ENCODE data around the gene PCGF2. TPM values are rescaled to one million over a fixed set of nuclear protein-coding genes. Genes with fewer than 3 reads are reported as not detected.

PCGF2 gene
- total RNA-seq, 4 donors from 2014 or later, result 3.2 to 17.0 (median 6.1) TPM

DNA sequence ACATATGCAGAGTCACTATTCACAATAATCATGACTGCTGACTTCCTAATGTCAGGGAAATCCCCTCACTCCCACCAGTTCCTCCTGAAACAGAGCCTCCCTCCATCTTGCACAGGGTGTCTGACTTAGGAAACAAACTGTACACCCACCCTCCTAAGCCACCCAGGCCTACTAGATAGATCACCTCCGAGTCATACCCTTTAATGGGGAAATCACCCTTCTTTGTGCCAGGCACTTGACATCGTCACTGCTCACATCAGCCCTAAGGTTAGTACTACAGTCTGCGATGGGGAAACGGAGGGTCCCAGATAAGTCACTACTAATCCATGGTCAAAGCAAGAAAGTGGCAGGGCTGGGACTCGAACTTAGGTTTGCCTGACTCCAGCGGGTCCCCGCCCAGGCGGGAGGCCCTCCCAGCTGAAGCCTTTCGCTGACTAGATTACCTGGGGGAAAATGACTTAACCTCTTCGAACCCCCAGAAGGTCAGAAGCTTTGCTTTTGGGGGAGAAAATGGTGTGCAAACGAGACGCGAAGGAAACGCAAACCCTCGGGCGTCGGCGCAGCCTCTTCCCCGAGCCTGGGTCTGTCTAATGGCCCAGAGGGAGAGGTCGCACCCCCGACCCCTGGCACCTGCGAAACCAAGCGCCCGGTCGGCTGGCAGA is 46.5 kb downstream of the PCGF2 start:
- DNase-seq (ENCODE audit: low spot score) (no peak), ATAC-seq (ENCODE audit: low FRiP score) (peak; percentile 48)
- TF ChIP-seq, protein P1, sequence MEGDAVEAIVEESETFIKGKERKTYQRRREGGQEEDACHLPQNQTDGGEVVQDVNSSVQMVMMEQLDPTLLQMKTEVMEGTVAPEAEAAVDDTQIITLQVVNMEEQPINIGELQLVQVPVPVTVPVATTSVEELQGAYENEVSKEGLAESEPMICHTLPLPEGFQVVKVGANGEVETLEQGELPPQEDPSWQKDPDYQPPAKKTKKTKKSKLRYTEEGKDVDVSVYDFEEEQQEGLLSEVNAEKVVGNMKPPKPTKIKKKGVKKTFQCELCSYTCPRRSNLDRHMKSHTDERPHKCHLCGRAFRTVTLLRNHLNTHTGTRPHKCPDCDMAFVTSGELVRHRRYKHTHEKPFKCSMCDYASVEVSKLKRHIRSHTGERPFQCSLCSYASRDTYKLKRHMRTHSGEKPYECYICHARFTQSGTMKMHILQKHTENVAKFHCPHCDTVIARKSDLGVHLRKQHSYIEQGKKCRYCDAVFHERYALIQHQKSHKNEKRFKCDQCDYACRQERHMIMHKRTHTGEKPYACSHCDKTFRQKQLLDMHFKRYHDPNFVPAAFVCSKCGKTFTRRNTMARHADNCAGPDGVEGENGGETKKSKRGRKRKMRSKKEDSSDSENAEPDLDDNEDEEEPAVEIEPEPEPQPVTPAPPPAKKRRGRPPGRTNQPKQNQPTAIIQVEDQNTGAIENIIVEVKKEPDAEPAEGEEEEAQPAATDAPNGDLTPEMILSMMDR (IDR thresholded peaks at IDR 0.05), result no peak

DNA sequence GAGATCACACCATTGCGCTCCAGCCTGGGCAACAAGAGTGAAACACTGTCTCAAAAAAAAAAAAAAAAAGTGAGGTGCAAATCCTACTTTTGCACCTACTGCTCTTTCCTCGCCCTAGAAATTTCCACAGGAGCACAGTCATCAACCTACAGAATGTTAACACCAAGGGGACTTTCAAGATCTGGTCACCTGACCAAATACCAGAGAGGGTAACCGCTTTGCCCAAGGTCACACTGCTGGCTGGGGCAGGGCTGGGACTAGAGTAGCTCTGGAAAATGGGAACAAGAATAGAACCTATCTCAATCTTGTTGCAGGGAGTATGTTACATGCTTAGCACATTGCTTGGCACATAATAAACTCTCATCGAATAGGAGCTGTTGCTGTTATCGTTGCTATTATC is 49.4 kb downstream of the PCGF2 start:
- DNase-seq (ENCODE audit: low spot score) (no peak), ATAC-seq (ENCODE audit: low FRiP score) (no peak)
- TF ChIP-seq, protein P1 (IDR thresholded peaks at IDR 0.05), result no peak

DNA sequence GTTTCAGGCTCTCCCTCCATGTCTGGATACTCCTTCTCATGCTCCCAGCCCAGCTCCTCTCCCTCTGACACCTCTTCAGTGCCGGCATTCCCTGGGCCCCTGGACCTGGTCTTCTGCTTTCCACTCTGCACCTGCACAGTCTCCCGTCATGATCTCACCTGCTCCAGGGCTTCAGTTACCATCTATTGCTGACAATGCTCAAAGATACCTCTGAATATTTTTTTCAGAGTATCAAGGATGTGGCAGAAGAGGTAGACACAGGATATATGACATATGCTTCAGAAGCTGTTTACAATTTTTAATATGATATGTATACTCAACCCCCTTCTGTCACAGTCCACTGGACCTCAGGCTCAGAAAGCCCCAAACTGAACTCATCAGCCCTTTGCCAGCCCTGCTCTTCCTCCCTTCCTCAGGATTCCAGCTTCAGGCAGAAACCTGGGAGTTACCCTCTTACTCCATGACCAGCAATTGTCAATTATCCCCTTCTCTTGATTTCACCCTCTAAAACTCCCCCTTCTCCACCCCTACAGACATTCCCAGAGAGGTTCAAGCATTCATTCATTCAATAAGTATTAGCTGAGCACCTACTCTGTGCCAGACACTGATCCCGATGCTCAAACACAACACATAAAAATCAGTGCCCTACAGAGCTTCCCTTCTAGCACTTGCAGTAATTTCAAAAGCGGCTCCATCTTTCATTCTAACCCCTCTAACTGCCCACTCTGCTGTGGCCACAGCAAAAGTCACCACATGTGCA is 50.9 kb downstream of the PCGF2 start:
- ATAC-seq (ENCODE audit: low FRiP score), result no peak
- DNase-seq (ENCODE audit: low spot score), result no peak
- TF ChIP-seq, protein P1 (IDR thresholded peaks at IDR 0.05), result no peak

DNA sequence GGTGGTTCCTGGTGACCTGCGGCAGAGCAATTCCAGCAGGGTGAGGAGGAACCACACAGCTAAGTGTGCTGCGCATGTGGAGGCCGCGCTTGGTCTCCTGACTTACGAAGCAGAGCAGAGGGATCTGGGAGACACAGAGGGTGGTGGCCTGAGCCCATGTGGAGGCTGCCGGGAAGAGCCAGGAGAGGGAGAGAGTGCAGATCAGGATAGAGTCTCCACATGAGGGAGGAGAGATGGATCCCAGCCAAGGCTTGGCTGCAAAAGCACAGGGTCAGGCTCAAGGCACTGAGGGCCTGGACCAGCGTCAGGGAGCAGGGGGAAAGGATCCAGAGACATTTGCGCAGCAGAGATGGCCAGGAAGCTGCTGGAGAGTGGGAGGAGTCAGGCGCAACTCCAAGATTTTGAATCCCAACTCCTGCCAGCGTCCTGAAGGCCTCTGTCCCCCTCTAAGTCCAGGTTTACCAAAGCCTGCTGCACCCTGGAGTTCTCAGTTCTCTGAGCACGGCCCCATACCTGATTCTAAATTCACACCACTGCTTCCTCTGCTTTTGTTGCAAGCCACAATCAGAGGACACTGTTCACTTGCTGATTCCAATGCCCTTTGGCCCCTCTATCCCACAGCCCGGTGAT is 54.3 kb downstream of the PCGF2 start:
- TF ChIP-seq, protein P1 (IDR thresholded peaks at IDR 0.05), result no peak
- DNase-seq (ENCODE audit: low spot score), result peak; percentile 54
- ATAC-seq (ENCODE audit: low FRiP score), result peak; percentile 68

DNA sequence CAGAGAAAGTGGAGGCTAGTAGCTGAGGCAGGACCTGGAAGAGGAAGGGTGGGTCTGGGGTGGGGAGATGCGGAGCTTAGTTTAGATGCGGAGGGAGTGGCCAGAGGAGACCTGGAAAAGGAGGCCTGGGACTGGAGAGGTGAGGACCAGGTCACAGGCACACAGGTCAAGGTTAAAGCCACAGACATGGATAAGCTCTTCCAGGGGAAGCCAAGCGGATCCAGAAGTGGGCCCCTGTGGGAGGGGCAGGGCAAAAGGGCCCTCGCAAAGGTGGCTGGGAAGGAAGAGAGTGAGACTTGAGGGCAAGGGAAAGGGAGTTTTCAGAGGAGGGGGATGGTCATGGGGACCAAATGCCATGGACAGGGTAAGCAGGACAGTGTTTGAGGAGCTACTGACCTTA is 57.0 kb downstream of the PCGF2 start:
- DNase-seq (ENCODE audit: low spot score), result no peak
- no peak for ATAC-seq (ENCODE audit: low FRiP score)
- TF ChIP-seq, protein P1 (IDR thresholded peaks at IDR 0.05), result no peak

DNA sequence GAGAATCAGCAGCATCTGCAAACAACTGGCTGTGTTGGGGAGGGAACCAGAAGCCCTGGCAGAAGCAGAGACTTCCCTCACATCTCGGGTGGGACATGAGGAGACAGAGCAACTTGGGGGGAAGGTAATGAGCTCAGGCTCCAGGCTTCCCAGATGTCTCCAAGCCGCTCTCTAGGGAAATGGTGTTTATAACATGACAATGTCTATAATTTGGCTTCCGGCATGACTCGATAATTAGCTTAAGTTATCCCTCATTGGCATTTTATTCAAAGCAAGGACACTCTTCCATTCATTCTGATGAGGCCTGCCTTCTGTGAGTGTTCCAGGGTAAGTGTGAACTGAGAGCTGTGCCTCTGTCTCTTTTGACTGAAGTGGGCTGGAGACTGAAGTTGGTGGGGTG is 57.8 kb downstream of the PCGF2 start:
- TF ChIP-seq, protein P1 (IDR thresholded peaks at IDR 0.05), result no peak
- DNase-seq (ENCODE audit: low spot score) (no peak), ATAC-seq (ENCODE audit: low FRiP score) (no peak)

Data from omental fat pad (tissue), 4 donors.